K562 (cell line): Measurements from ENCODE around the gene NXN.

Experiments
- CC2D1A ChIP-seq: fragments of 450-650 bp; IDR thresholded peaks from 2 replicates; pipeline ENCODE4 v1.6.1; 2017; ENCODE audit warnings: mild to moderate bottlenecking
- CTCF ChIP-seq, 3 experiments: IDR thresholded peaks in 2 of 3; conservative IDR thresholded peaks in 1 of 3; 2 replicates each; pipeline ENCODE4 v1.5.1; 2011 to 2012; ENCODE audit warnings: low read length in 3 of 3, mild to moderate bottlenecking in 3 of 3, control low read depth in 2 of 3, improper control_type of control experiment in 1 of 3, inconsistent platforms in 1 of 3, low read depth in 1 of 3, mixed read lengths in 1 of 3, moderate library complexity in 1 of 3; ENCODE audit not compliant: insufficient read depth in 2 of 3
- ESRRA ChIP-seq: fragments of 450-650 bp; IDR thresholded peaks from 2 replicates; pipeline ENCODE4 v1.6.1; 2014; ENCODE audit warnings: low read depth, mild to moderate bottlenecking, moderate library complexity, borderline replicate concordance
- ETV6 ChIP-seq, 3 experiments: fragments of 150-350 bp in 1 of 3; sonication (generic) in 1 of 3; formaldehyde crosslinking in 1 of 3; IDR thresholded peaks; 2 replicates each; pipeline versions ENCODE4 v1.6.1 to v1.8.0; 2014 to 2022; ENCODE audit warnings: borderline replicate concordance in 2 of 3, low read depth in 2 of 3, antibody characterized with exemption in 1 of 3, low read length in 1 of 3, mild to moderate bottlenecking in 1 of 3, missing genetic modification reagents in 1 of 3
- EZH2 ChIP-seq: IDR thresholded peaks from 2 replicates; pipeline ENCODE4 v1.6.1; 2012; ENCODE audit warnings: low read depth, mild to moderate bottlenecking, inconsistent platforms, low read length, borderline replicate concordance
- NCOA1 ChIP-seq: fragments of 450-650 bp; IDR thresholded peaks from 2 replicates; pipeline ENCODE4 v1.6.1; 2016; ENCODE audit warnings: low read depth
- RFX1 ChIP-seq: fragments of 450-650 bp; IDR thresholded peaks from 2 replicates; pipeline ENCODE4 v1.6.1; 2016; ENCODE audit warnings: mild to moderate bottlenecking, moderate library complexity
- SETDB1 ChIP-seq: IDR thresholded peaks from one replicate; pipeline ENCODE4 v1.6.1; 2012; ENCODE audit warnings: low read length, control low read depth, inconsistent platforms
- YY1 ChIP-seq, 3 experiments: IDR thresholded peaks; 2 replicates each; pipeline ENCODE4 v1.6.1; 2011; ENCODE audit warnings: low read length in 2 of 3, mild to moderate bottlenecking in 2 of 3, moderate library complexity in 2 of 3, borderline replicate concordance in 1 of 3, control low read depth in 1 of 3, low read depth in 1 of 3; ENCODE audit not compliant: insufficient read depth in 3 of 3, insufficient replicate concordance in 2 of 3, control insufficient read depth in 1 of 3, insufficient read length in 1 of 3; ENCODE audit errors: extremely low read depth in 1 of 3
- ZKSCAN3 ChIP-seq: fragments of 250-450 bp; sonication (Bioruptor Pico); IDR thresholded peaks from 2 replicates; pipeline ENCODE4 v1.4.0; 2020
- ZNF780A ChIP-seq: fragments of 250-450 bp; sonication (Bioruptor Pico); IDR thresholded peaks from 2 replicates; pipeline ENCODE4 v1.5.0; 2021; ENCODE audit warnings: mild to moderate bottlenecking

- no peak for TF ChIP-seq ZNF780A (CRISPR knock-in tag)
- no peak for TF ChIP-seq ETV6 (IDR thresholded peaks at IDR 0.05; ENCODE audit: borderline replicate concordance in 1 of 2, low read depth in 2 of 2, low read length in 1 of 2)
- TF ChIP-seq ETV6 (CRISPR knock-in tag; IDR thresholded peaks at IDR 0.05; ENCODE audit: borderline replicate concordance) = no peak
- no peak for TF ChIP-seq RFX1
- TF ChIP-seq CC2D1A = no peak
- no peak for TF ChIP-seq YY1 (IDR thresholded peaks at IDR 0.05; ENCODE audit: borderline replicate concordance in 1 of 3, control insufficient read depth in 1 of 3, extremely low read depth in 1 of 3, insufficient read depth in 3 of 3, insufficient read length in 1 of 3, insufficient replicate concordance in 2 of 3, low read depth in 1 of 3, low read length in 2 of 3)
- no peak for TF ChIP-seq CTCF (IDR thresholded peaks at IDR 0.05 in 2 of 3, conservative IDR thresholded peaks at IDR 0.05 in 1 of 3; ENCODE audit: insufficient read depth in 2 of 3, low read depth in 1 of 3, low read length in 3 of 3)
- TF ChIP-seq SETDB1 = no peak
- no peak for TF ChIP-seq ZKSCAN3 (CRISPR knock-in tag)
- TF ChIP-seq NCOA1 = no peak
- TF ChIP-seq ESRRA = no peak
- no peak for TF ChIP-seq EZH2
Measured at GRCh38 chr17:962166-962565, 17.4 kb downstream of the NXN start.
